ENCODE data around the gene KYNU. TPM values are rescaled to one million over a fixed set of nuclear protein-coding genes. Genes with fewer than 3 reads are reported as not detected.

KYNU gene
- total and polyA plus RNA-seq, 9 of the 15 experiments (the other 6 are each of a cell fraction or from before 2014, with no cell fraction given) = 2.6 to 11.6 (median 7.2) TPM

DNA sequence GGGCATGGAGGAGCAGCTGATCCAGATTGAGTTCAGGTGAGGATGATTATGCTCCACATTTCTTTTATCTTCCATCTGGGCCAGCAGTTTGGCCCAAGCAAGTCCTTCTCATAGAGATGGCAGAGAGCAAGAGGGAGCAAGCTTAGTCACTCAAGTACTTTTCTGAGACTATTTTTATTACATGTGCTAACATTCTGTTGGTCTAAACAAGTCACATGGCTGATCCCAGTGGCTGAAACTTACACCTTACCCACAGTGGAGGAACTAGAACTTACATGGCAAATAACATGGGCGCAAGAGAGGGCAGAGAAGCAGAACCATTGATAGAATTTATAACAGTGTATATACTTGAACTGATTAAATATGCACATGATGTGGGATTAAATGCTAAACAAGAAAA lies 105.7 kb downstream of the KYNU start:
- Histone ChIP-seq H2AFZ (ENCODE audit: low read depth, low read length) (no peak overlapping the region), H3K9me1 (ENCODE audit: control insufficient read depth, insufficient read depth, low read length) (no peaks in the 10 kb centered on the region), H3K9me3 (replicated peaks; ENCODE audit: control insufficient read depth, insufficient read depth, low read depth, low read length) (no peaks in the 10 kb centered on the region), H3K36me3 (ENCODE audit: control insufficient read depth, insufficient read depth, low read length) (no peaks in the 10 kb centered on the region), H3K4me3 (no peak overlapping the region), H3K79me2 (ENCODE audit: control insufficient read depth, insufficient read depth, low read length) (no peaks in the 10 kb centered on the region), H4K20me1 (replicated peaks; ENCODE audit: control insufficient read depth, insufficient read depth, low read length) (no peaks in the 10 kb centered on the region), H3K9ac (ENCODE audit: insufficient read depth in 1 of 2, low read depth in 2 of 2, low read length in 2 of 2) (no peak overlapping the region), H3K4me2 (ENCODE audit: insufficient read depth, low read length) (no peak overlapping the region), H3K4me1 (replicated peaks in 1 of 2; ENCODE audit: control insufficient read depth in 2 of 2, insufficient read depth in 2 of 2, low read length in 2 of 2) (no peaks in the 10 kb centered on the region), H3K27ac (ENCODE audit: extremely low read depth, low read depth, low read length) (no peak overlapping the region), H3K27me3 (ENCODE audit: control insufficient read depth in 2 of 2, insufficient read depth in 2 of 2, low read length in 2 of 2) (no peaks in the 10 kb centered on the region)
- 22% methylated on average over 1 of the region's 1 CpG for WGBS (ENCODE audit: insufficient coverage, low coverage, missing lambda C conversion rate)
- CTCF ChIA-PET (ENCODE audit: low intra/inter-chr PET ratio) = no interaction called here
- DNase-seq (ENCODE audit: extremely low read depth in 1 of 4, low spot score in 3 of 4) (no peak), FAIRE-seq (no peak), ATAC-seq (no peak)
- in situ Hi-C loops (cut with MboI) (loop anchor here (25.0 kb wide), 1 partner anchor 296 kb away; no protein-coding TSS in a partner anchor), intact Hi-C loops (cut with micrococcal nuclease) (loop anchor here (5.0 to 10.0 kb wide), 2 partner anchors 106 to 698 kb away; partner anchors contain the start of gene KYNU)
- POLR2A ChIA-PET = no interaction called here
- no TSS peak for BruUV-seq (replicated peaks)
- TF ChIP-seq, protein P1, sequence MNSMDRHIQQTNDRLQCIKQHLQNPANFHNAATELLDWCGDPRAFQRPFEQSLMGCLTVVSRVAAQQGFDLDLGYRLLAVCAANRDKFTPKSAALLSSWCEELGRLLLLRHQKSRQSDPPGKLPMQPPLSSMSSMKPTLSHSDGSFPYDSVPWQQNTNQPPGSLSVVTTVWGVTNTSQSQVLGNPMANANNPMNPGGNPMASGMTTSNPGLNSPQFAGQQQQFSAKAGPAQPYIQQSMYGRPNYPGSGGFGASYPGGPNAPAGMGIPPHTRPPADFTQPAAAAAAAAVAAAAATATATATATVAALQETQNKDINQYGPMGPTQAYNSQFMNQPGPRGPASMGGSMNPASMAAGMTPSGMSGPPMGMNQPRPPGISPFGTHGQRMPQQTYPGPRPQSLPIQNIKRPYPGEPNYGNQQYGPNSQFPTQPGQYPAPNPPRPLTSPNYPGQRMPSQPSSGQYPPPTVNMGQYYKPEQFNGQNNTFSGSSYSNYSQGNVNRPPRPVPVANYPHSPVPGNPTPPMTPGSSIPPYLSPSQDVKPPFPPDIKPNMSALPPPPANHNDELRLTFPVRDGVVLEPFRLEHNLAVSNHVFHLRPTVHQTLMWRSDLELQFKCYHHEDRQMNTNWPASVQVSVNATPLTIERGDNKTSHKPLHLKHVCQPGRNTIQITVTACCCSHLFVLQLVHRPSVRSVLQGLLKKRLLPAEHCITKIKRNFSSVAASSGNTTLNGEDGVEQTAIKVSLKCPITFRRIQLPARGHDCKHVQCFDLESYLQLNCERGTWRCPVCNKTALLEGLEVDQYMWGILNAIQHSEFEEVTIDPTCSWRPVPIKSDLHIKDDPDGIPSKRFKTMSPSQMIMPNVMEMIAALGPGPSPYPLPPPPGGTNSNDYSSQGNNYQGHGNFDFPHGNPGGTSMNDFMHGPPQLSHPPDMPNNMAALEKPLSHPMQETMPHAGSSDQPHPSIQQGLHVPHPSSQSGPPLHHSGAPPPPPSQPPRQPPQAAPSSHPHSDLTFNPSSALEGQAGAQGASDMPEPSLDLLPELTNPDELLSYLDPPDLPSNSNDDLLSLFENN (IDR thresholded peaks at IDR 0.05; ENCODE audit: low read depth in 2 of 2, low read length in 2 of 2) = no peak
- no peak for TF ChIP-seq ATF1 (CRISPR knock-in tag; IDR thresholded peaks at IDR 0.05)
- TF ChIP-seq ATF1 (tag; IDR thresholded peaks at IDR 0.05) = no peak
- TF ChIP-seq, protein P2, sequence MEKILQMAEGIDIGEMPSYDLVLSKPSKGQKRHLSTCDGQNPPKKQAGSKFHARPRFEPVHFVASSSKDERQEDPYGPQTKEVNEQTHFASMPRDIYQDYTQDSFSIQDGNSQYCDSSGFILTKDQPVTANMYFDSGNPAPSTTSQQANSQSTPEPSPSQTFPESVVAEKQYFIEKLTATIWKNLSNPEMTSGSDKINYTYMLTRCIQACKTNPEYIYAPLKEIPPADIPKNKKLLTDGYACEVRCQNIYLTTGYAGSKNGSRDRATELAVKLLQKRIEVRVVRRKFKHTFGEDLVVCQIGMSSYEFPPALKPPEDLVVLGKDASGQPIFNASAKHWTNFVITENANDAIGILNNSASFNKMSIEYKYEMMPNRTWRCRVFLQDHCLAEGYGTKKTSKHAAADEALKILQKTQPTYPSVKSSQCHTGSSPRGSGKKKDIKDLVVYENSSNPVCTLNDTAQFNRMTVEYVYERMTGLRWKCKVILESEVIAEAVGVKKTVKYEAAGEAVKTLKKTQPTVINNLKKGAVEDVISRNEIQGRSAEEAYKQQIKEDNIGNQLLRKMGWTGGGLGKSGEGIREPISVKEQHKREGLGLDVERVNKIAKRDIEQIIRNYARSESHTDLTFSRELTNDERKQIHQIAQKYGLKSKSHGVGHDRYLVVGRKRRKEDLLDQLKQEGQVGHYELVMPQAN (IDR thresholded peaks at IDR 0.05; ENCODE audit: borderline replicate concordance) = no peak
- no peak for TF ChIP-seq U2AF1 (optimal IDR thresholded peaks at IDR 0.05; ENCODE audit: low read depth, low read length)
- TF ChIP-seq, protein P3, sequence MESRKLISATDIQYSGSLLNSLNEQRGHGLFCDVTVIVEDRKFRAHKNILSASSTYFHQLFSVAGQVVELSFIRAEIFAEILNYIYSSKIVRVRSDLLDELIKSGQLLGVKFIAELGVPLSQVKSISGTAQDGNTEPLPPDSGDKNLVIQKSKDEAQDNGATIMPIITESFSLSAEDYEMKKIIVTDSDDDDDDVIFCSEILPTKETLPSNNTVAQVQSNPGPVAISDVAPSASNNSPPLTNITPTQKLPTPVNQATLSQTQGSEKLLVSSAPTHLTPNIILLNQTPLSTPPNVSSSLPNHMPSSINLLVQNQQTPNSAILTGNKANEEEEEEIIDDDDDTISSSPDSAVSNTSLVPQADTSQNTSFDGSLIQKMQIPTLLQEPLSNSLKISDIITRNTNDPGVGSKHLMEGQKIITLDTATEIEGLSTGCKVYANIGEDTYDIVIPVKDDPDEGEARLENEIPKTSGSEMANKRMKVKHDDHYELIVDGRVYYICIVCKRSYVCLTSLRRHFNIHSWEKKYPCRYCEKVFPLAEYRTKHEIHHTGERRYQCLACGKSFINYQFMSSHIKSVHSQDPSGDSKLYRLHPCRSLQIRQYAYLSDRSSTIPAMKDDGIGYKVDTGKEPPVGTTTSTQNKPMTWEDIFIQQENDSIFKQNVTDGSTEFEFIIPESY (CRISPR knock-in tag; IDR thresholded peaks at IDR 0.05) = no peak
- no peak for TF ChIP-seq TSC22D4 (tag; IDR thresholded peaks at IDR 0.05)
- TF ChIP-seq, protein P4, sequence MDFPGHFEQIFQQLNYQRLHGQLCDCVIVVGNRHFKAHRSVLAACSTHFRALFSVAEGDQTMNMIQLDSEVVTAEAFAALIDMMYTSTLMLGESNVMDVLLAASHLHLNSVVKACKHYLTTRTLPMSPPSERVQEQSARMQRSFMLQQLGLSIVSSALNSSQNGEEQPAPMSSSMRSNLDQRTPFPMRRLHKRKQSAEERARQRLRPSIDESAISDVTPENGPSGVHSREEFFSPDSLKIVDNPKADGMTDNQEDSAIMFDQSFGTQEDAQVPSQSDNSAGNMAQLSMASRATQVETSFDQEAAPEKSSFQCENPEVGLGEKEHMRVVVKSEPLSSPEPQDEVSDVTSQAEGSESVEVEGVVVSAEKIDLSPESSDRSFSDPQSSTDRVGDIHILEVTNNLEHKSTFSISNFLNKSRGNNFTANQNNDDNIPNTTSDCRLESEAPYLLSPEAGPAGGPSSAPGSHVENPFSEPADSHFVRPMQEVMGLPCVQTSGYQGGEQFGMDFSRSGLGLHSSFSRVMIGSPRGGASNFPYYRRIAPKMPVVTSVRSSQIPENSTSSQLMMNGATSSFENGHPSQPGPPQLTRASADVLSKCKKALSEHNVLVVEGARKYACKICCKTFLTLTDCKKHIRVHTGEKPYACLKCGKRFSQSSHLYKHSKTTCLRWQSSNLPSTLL (IDR thresholded peaks at IDR 0.05) = no peak
- TF ChIP-seq DMBX1 (CRISPR knock-in tag; IDR thresholded peaks at IDR 0.05; ENCODE audit: borderline replicate concordance) = no peak
- TF ChIP-seq, protein P5, sequence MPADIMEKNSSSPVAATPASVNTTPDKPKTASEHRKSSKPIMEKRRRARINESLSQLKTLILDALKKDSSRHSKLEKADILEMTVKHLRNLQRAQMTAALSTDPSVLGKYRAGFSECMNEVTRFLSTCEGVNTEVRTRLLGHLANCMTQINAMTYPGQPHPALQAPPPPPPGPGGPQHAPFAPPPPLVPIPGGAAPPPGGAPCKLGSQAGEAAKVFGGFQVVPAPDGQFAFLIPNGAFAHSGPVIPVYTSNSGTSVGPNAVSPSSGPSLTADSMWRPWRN (IDR thresholded peaks at IDR 0.05; ENCODE audit: low read depth) = no peak
- no peak for TF ChIP-seq TRIM28 (IDR thresholded peaks at IDR 0.05)
- no peak for TF ChIP-seq LEF1 (IDR thresholded peaks at IDR 0.05)
- TF ChIP-seq SMAD4 (CRISPR knock-in tag; conservative IDR thresholded peaks at IDR 0.05) = no peak

Measured in K562 (cell line).